Tracheal epithelial cell (primary cell): ENCODE results near the gene HAUS3. TPM values are rescaled to one million over a fixed set of nuclear protein-coding genes. Genes with fewer than 3 reads are reported as not detected.

Experiments
- total RNA-seq: library from RNA; depleted of rRNA; stranded (reverse); fragments of >200 nt; gene quantifications from 2 replicates; pipeline ENCODE4 v1.2.1, GENCODE V29; 2014

HAUS3 gene, protein sequence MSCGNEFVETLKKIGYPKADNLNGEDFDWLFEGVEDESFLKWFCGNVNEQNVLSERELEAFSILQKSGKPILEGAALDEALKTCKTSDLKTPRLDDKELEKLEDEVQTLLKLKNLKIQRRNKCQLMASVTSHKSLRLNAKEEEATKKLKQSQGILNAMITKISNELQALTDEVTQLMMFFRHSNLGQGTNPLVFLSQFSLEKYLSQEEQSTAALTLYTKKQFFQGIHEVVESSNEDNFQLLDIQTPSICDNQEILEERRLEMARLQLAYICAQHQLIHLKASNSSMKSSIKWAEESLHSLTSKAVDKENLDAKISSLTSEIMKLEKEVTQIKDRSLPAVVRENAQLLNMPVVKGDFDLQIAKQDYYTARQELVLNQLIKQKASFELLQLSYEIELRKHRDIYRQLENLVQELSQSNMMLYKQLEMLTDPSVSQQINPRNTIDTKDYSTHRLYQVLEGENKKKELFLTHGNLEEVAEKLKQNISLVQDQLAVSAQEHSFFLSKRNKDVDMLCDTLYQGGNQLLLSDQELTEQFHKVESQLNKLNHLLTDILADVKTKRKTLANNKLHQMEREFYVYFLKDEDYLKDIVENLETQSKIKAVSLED
- 8.9 and 9.0 TPM in 2 replicates for total RNA-seq

DNA sequence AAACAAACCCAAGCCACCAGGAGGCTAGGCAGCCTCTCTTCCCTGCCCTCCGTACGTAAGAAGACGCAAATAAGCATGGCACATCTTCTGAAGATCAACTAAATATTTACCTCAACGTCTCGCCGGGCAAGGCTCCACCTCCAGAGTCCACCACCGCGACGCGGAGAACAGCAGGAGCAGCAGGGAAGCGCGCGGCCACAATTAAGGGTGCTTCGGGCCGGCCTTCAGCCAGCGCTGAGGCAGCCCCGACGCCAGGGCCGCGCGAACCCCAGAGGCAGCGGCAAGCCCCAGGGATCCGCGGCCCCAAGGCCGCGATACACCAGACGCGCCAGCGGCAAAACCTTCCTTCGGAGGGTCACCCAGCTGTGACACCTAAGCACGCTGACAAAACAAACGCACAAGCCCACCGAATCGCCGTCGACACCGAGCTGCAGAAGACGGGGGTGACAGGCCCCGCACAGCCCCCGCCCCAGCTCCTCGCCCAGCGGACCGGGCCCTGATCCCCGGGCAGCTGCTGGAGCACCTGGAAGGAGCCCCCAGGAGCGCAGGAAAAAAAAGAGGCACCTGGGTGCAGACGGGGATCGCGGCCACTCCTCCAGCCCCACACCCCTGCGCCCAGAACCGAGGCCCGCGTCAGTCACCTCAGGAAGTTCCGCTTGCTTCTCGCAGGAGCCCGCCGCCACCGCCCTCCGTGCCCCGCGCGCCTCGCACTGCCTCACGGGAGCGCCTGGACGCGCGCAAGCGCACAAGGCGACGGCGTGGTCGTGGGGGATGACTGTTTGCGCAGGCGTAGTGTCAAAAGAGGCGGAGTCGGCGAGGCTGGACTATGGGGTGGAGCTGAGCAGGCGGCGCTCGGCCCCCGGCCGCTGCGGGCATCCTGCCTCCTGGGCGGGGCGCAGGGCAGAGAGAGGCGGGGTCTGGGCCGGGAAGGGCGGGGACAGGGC is at the start of gene HAUS3, which contains the start of gene POLN:
Gene HAUS3, minus strand, starts transcription at position 712 of the 944 bp plus-strand sequence. CDS start 1,175 bp downstream, outside the sequence.
Gene POLN, minus strand, starts transcription at position 712 of the 944 bp plus-strand sequence. CDS start 12,890 bp downstream, outside the sequence.

DNA sequence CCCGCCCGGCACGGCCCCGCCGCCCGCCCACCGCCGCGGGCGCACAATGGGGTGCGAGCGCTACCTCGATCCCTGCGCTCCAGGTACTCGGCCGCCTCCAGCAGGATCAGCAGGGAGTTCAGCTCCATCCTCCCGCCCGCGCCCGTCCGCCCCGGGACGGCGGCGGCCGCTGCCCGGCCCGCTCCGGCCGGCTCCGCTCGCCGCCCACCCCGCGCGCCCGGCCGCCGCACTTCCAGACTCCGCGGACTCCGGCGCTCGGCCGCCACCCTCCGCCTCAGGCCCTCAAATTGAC is 19.9 kb upstream of the HAUS3 start, which contains the start of gene MXD4:
Gene MXD4, minus strand, starts transcription at position 257 of the 292 bp plus-strand sequence. Its CDS starts 129 bp downstream, at position 128.

Other genes starting within 250 kb of the HAUS3 start
- 15.7 and 23.2 TPM in 2 replicates for gene NELFA, start 233.1 kb downstream of the HAUS3 start, total RNA-seq
- 0.24 TPM in 1 of 2 replicates, not detected in the other for gene NAT8L, start 182.8 kb downstream of the HAUS3 start, total RNA-seq
- 0.85 and 2.4 TPM in 2 replicates for gene POLN, start within 50 bp of the HAUS3 start, total RNA-seq
- gene MXD4, start 20.0 kb upstream of the HAUS3 start, total RNA-seq = 14.9 and 24.6 TPM in 2 replicates
- 1.9 and 3.8 TPM in 2 replicates for gene ZFYVE28, start 176.5 kb upstream of the HAUS3 start, total RNA-seq
- gene CFAP99, start 176.8 kb upstream of the HAUS3 start, total RNA-seq = not detected in 2 replicates
- 51.8 and 96.6 TPM in 2 replicates for gene RNF4, start 227.0 kb upstream of the HAUS3 start, total RNA-seq